Effector memory CD8-positive, alpha-beta T cell (primary cell): ENCODE data around the gene HSD17B10.
"Not testable (repeated sequence)": the region's sequence is repeated elsewhere in the genome, so short reads cannot be mapped to it uniquely, and the experiment has no call there.

Experiments used
- ATAC-seq: fragments of 150-1000 bp; cut with Tn5 transposase; replicated peaks from 2 replicates; pipeline ENCODE4 v1.10.0; 2021; ENCODE audit warnings: mild to moderate bottlenecking, moderate library complexity
- DNase-seq, 3 experiments: peaks; one replicate each; pipeline ENCODE4 v3.0.0; 2021
- H3K27ac Mint-ChIP-seq, 2 donors: one replicate each; pipeline ENCODE4 v1.8.0; 2022; ENCODE audit warnings: mild to moderate bottlenecking in 2 of 2, mixed read lengths in 2 of 2, moderate library complexity in 2 of 2
- H3K27me3 Mint-ChIP-seq, 2 donors: one replicate each; pipeline ENCODE4 v1.8.0; 2022; ENCODE audit warnings: mixed read lengths in 2 of 2
- H3K36me3 Mint-ChIP-seq: one replicate; pipeline ENCODE4 v1.8.0; 2022; ENCODE audit warnings: mild to moderate bottlenecking, moderate library complexity, mixed read lengths; ENCODE audit not compliant: insufficient read depth
- H3K4me1 Mint-ChIP-seq, 2 donors: one replicate each; pipeline ENCODE4 v1.8.0; 2022; ENCODE audit warnings: low read depth in 2 of 2, mixed read lengths in 2 of 2
- H3K4me3 Mint-ChIP-seq, 2 donors: one replicate each; pipeline ENCODE4 v1.8.0; 2022; ENCODE audit warnings: mild to moderate bottlenecking in 2 of 2, mixed read lengths in 2 of 2, moderate library complexity in 2 of 2
- H3K9me3 Mint-ChIP-seq, 2 donors: one replicate each; pipeline ENCODE4 v1.8.0; 2022; ENCODE audit warnings: mixed read lengths in 2 of 2

The HSD17B10 gene

GRCh38 chrX:53422086-53422860 lies 11.9 kb downstream of the HSD17B10 start, which contains the start of gene SMC1A:
Gene SMC1A, minus strand, starts transcription at chrX:53422654. Its CDS starts 54 bp downstream, at chrX:53422600.
- H3K9me3 Mint-ChIP-seq: no peaks in the 10 kb centered on the region

GRCh38 chrX:53421772-53422085 lies 12.4 kb downstream of the HSD17B10 start:
- H3K4me3 Mint-ChIP-seq: peak overlapping the region; percentile 84 to 94
- DNase-seq (no peak), ATAC-seq (peak; percentile 21)
- peaks cover 17 to 25% of the 10 kb centered on the region in 2 donors for H3K4me1 Mint-ChIP-seq
- peaks cover 17% of the 10 kb centered on the region for H3K36me3 Mint-ChIP-seq
- no peaks in the 10 kb centered on the region for H3K9me3 Mint-ChIP-seq
- peak overlapping the region; percentile 96 to 99 for H3K27ac Mint-ChIP-seq
- no peaks in the 10 kb centered on the region for H3K27me3 Mint-ChIP-seq

More at GRCh38 chrX:53422086-53422860, 11.9 kb downstream of the HSD17B10 start, which contains the start of gene SMC1A:
- peaks cover 17 to 25% of the 10 kb centered on the region in 2 donors for H3K4me1 Mint-ChIP-seq
- H3K4me3 Mint-ChIP-seq: peak within 1 kb of the TSS; percentile 84 to 94
- peak within 1 kb of the TSS; percentile 96 to 99 for H3K27ac Mint-ChIP-seq
- H3K27me3 Mint-ChIP-seq: no peaks in the 10 kb centered on the region
- DNase-seq (peak; percentile 92 to 93 (median 92)), ATAC-seq (peak; percentile 86)
- H3K36me3 Mint-ChIP-seq: peaks cover 15% of the 10 kb centered on the region

GRCh38 chrX:53421125-53421524 lies 13.0 kb downstream of the HSD17B10 start:
- Mint-ChIP-seq H3K36me3 (peaks cover 22% of the 10 kb centered on the region), H3K27ac (peak overlapping the region; percentile 96 to 99), H3K9me3 (no peaks in the 10 kb centered on the region), H3K4me3 (peak overlapping the region; percentile 84 to 94), H3K4me1 (peaks cover 17 to 25% of the 10 kb centered on the region in 2 donors), H3K27me3 (no peaks in the 10 kb centered on the region)
- DNase-seq (no peak), ATAC-seq (no peak)

- Mint-ChIP-seq H3K36me3 (peaks cover 24% of the 10 kb centered on the region), H3K4me3 (peak overlapping the region; percentile 41 to 94), H3K27ac (peak overlapping the region in 1 of 2 donors; percentile 96), H3K4me1 (peaks cover 17 to 25% of the 10 kb centered on the region in 2 donors)
- not testable (repeated sequence) for DNase-seq, ATAC-seq, H3K9me3 Mint-ChIP-seq, H3K27me3 Mint-ChIP-seq
These were observed 13.8 kb downstream of the HSD17B10 start for GRCh38 chrX:53420351-53420750.

GRCh38 chrX:53412446-53412845 lies 21.7 kb downstream of the HSD17B10 start:
- Mint-ChIP-seq H3K9me3 (no peaks in the 10 kb centered on the region), H3K27ac (peak overlapping the region in 1 of 2 donors; percentile 54), H3K27me3 (no peaks in the 10 kb centered on the region), H3K4me3 (no peak overlapping the region), H3K4me1 (peaks cover 1 to 10% of the 10 kb centered on the region in 2 donors), H3K36me3 (peaks cover 78% of the 10 kb centered on the region)
- no peak for ATAC-seq
- no peak for DNase-seq

GRCh38 chrX:53403535-53403934 lies 30.6 kb downstream of the HSD17B10 start:
- Mint-ChIP-seq H3K36me3 (peaks cover 54% of the 10 kb centered on the region), H3K27me3 (no peaks in the 10 kb centered on the region), H3K9me3 (no peaks in the 10 kb centered on the region), H3K4me3 (no peak overlapping the region), H3K4me1 (peaks cover 0 to 2% of the 10 kb centered on the region in 2 donors), H3K27ac (peak overlapping the region in 1 of 2 donors; percentile 35)
- ATAC-seq (no peak), DNase-seq (no peak)

GRCh38 chrX:53398216-53398615 lies 36.0 kb downstream of the HSD17B10 start:
- ATAC-seq (no peak), DNase-seq (no peak)
- H3K4me3 Mint-ChIP-seq: no peak overlapping the region

GRCh38 chrX:53395605-53396298 lies 38.4 kb downstream of the HSD17B10 start:
- peak overlapping the region; percentile 35 to 42 for H3K27ac Mint-ChIP-seq
- peaks cover 46% of the 10 kb centered on the region for H3K36me3 Mint-ChIP-seq
- H3K4me1 Mint-ChIP-seq: no peaks in the 10 kb centered on the region
- DNase-seq (no peak), ATAC-seq (no peak)
- H3K4me3 Mint-ChIP-seq: no peak overlapping the region
- H3K9me3 Mint-ChIP-seq: no peaks in the 10 kb centered on the region
- no peaks in the 10 kb centered on the region for H3K27me3 Mint-ChIP-seq

More at GRCh38 chrX:53398216-53398615, 36.0 kb downstream of the HSD17B10 start:
- Mint-ChIP-seq H3K9me3 (no peaks in the 10 kb centered on the region), H3K27me3 (no peaks in the 10 kb centered on the region), H3K27ac (no peak overlapping the region), H3K36me3 (peaks cover 49% of the 10 kb centered on the region), H3K4me1 (no peaks in the 10 kb centered on the region)

GRCh38 chrX:53383376-53384076 lies 50.6 kb downstream of the HSD17B10 start:
- Mint-ChIP-seq H3K36me3 (peaks cover 44% of the 10 kb centered on the region), H3K27ac (no peak overlapping the region)

More at GRCh38 chrX:53383376-53384076, 50.6 kb downstream of the HSD17B10 start:
- Mint-ChIP-seq H3K27me3 (no peaks in the 10 kb centered on the region), H3K4me3 (no peak overlapping the region), H3K9me3 (no peaks in the 10 kb centered on the region), H3K4me1 (no peaks in the 10 kb centered on the region)
- no peak for ATAC-seq
- DNase-seq: no peak
